HL-60 (cell line): ENCODE results near the gene MPI.

Source experiments
- DNase-seq, 2 experiments: peaks; one replicate each; pipeline ENCODE4 v3.0.0-alpha.2; 2010 to 2020; ENCODE audit warnings: low read depth in 1 of 2, low spot score in 1 of 2
- H3K27ac ChIP-seq: fragments of 250-450 bp; sonication (Bioruptor Pico); replicated peaks from 2 replicates; pipeline ENCODE4 v1.5.1; 2020; ENCODE audit warnings: mild to moderate bottlenecking, moderate library complexity
- H3K27me3 ChIP-seq: fragments of 250-450 bp; sonication (Bioruptor Pico); 2 replicates; pipeline ENCODE4 v1.5.1; 2021; ENCODE audit warnings: mild to moderate bottlenecking, moderate library complexity; ENCODE audit not compliant: insufficient read depth, poor library complexity, severe bottlenecking
- H3K4me3 ChIP-seq: replicated peaks from 2 replicates; pipeline ENCODE4 v1.5.1; 2011; ENCODE audit warnings: mild to moderate bottlenecking, control low read depth, low read length; ENCODE audit not compliant: insufficient read depth
- GABPA ChIP-seq: IDR thresholded peaks from 2 replicates; pipeline ENCODE4 v1.6.1; 2012; ENCODE audit warnings: low read depth
- POLR2AphosphoS5 ChIP-seq: IDR thresholded peaks from 2 replicates; pipeline ENCODE4 v1.6.1; 2012; ENCODE audit warnings: low read depth
- REST ChIP-seq: IDR thresholded peaks from 2 replicates; pipeline ENCODE4 v1.6.1; 2012; ENCODE audit warnings: low read depth; ENCODE audit not compliant: insufficient replicate concordance
- SPI1 ChIP-seq: IDR thresholded peaks from 2 replicates; pipeline ENCODE4 v1.6.1; 2012; ENCODE audit warnings: low read depth, mild to moderate bottlenecking, borderline replicate concordance
- TF ChIP-seq, protein P1 (sequence below): IDR thresholded peaks from one replicate; pipeline ENCODE4 v1.5.1; 2011; ENCODE audit warnings: low read length, control low read depth, inconsistent platforms; ENCODE audit not compliant: insufficient read depth

MPI gene

DNA sequence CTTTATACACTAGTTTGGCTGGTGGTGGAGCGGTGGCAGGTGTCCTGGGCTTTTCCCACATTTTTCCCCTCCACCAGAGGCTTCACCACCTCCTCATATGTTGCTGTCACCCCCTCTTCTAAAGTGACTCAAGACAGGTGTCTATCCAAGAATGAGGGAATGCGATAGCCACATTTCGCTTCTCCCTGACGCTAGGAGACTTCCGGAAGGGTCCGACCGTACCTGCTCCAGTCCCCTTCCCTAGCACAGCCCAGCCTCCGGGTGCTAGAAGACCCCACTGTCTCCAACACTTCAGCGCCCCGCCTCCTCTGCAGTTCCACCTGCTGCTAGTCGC is 17.2 kb upstream of the MPI start:
- TF ChIP-seq GABPA (no peak), POLR2AphosphoS5 (no peak), SPI1 (no peak), REST (no peak)
- TF ChIP-seq, protein P1, sequence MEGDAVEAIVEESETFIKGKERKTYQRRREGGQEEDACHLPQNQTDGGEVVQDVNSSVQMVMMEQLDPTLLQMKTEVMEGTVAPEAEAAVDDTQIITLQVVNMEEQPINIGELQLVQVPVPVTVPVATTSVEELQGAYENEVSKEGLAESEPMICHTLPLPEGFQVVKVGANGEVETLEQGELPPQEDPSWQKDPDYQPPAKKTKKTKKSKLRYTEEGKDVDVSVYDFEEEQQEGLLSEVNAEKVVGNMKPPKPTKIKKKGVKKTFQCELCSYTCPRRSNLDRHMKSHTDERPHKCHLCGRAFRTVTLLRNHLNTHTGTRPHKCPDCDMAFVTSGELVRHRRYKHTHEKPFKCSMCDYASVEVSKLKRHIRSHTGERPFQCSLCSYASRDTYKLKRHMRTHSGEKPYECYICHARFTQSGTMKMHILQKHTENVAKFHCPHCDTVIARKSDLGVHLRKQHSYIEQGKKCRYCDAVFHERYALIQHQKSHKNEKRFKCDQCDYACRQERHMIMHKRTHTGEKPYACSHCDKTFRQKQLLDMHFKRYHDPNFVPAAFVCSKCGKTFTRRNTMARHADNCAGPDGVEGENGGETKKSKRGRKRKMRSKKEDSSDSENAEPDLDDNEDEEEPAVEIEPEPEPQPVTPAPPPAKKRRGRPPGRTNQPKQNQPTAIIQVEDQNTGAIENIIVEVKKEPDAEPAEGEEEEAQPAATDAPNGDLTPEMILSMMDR = no peak
- no peak for DNase-seq
- no peaks in the 10 kb centered on the region for H3K27me3 ChIP-seq
- H3K4me3 ChIP-seq = peak overlapping the region; percentile 84
- peak overlapping the region; percentile 95 for H3K27ac ChIP-seq

DNA sequence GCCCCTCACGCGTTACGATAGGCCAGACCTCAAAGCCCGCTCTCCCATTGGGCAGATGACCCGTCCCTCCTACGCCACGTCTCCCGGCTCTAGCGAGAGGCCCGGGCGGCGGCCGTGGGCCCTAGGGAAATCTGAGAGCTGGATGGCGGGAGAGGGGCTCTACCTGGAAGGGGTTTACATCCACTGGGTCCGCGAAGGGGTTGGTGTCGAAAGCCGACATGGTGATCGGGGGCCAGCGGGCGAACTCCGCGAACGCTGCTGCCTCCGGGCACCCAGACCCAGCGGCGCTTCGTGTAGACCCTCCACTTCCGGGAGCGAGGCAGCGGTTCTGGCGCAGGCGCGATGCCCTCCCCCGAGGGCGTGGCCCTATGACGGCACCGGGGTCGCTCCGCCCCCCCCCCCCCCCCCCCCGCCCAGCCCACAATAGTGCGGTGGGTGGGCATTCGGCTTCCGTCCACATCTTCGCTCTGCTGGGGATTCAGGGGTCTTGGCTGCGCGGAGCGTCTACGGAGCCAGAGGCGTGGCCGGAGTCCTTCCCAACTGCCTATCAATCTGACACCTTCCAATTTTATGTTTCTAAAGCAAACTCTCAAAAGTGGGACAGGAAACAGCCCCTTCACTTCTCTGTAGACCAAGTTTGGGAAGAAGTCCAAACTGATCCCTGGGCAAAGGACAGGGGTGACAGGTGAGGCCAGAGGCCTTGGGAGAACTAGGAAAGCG is 16.6 kb upstream of the MPI start, which contains the start of gene SCAMP2:
Gene SCAMP2 (minus strand): TSS at position 330 of the 720 bp plus-strand sequence. CDS start 110 bp downstream, at position 220.
- peak; percentile 89 to 96 for DNase-seq
- Histone ChIP-seq H3K27ac (peak within 1 kb of the TSS; percentile 95), H3K4me3 (peak within 1 kb of the TSS; percentile 84), H3K27me3 (no peaks in the 10 kb centered on the region)
- no peak for TF ChIP-seq GABPA
- TF ChIP-seq POLR2AphosphoS5 = peak; percentile 91

- TF ChIP-seq GABPA = no peak
- TF ChIP-seq POLR2AphosphoS5 = no peak
- TF ChIP-seq, protein P1 = no peak
- peak; percentile 4; the same call in 1 of the 2 replicates for TF ChIP-seq SPI1
- no peak for TF ChIP-seq REST
- peak overlapping the region; percentile 84 for H3K4me3 ChIP-seq
- no peaks in the 10 kb centered on the region for H3K27me3 ChIP-seq
- DNase-seq = peak; percentile 28 to 48
- peak overlapping the region; percentile 95 for H3K27ac ChIP-seq
Measured at GRCh38 chr15:74873756-74874424, 16.0 kb upstream of the MPI start.

- Histone ChIP-seq H3K4me3 (no peak overlapping the region), H3K27me3 (no peaks in the 10 kb centered on the region), H3K27ac (no peak overlapping the region)
- TF ChIP-seq REST (no peak), SPI1 (no peak), GABPA (no peak), POLR2AphosphoS5 (no peak)
- TF ChIP-seq, protein P1 = no peak
- DNase-seq = no peak
Measured at GRCh38 chr15:74878273-74878672, 11.6 kb upstream of the MPI start.
